Activated CD8-positive, alpha-beta memory T cell treated with anti-CD3 and anti-CD28 coated beads for 36 hours (primary cell): ENCODE results near the gene CDK13. TPM values are rescaled to one million over a fixed set of nuclear protein-coding genes. Genes with fewer than 3 reads are reported as not detected.

ENCODE experiments used
- CTCF ChIA-PET: fragments of 350-600 bp; sonication (Branson Sonifier 250); formaldehyde crosslinking; loops from one replicate; lab custom pipeline; 2021; ENCODE audit warnings: antibody characterized with exemption; lab: Charles Lee
- POLR2A ChIA-PET: fragments of 350-600 bp; sonication (Branson Sonifier 250); formaldehyde crosslinking; loops from one replicate; lab custom pipeline; 2021; ENCODE audit warnings: antibody characterized with exemption; lab: Charles Lee
- total RNA-seq, 2 experiments: library from RNA; stranded (reverse); gene quantifications; one replicate each; pipeline ENCODE4 v1.2.3, GENCODE V29; 2021

The CDK13 gene
- total RNA-seq, 2 experiments from 2014 or later: 35.6 to 38.1 TPM

GRCh38 chr7:39946693-39947092 lies 3.4 kb upstream of the CDK13 start:
- ChIA-PET POLR2A (no interaction called here), CTCF (no interaction called here)

GRCh38 chr7:39948375-39948955 lies 1.6 kb upstream of the CDK13 start:
- ChIA-PET POLR2A (interaction anchor here (0.7 to 2.8 kb wide), 7 partner anchors 79 to 1614 kb away, joined by 3 to 10 read pairs (median 3); partner anchors contain the start of genes MPLKIP and SUGCT), CTCF (interaction anchor here (0.5 to 1.0 kb wide), 4 partner anchors 20 to 188 kb away, joined by 3 to 4 read pairs (median 3); no protein-coding TSS in a partner anchor)

- ChIA-PET POLR2A (interaction anchor here (0.7 to 2.8 kb wide), 8 partner anchors 7 to 1615 kb away, joined by 3 to 10 read pairs (median 5); partner anchors contain the start of genes MPLKIP and SUGCT), CTCF (interaction anchor here (0.5 to 1.3 kb wide), 5 partner anchors 21 to 187 kb away, joined by 3 to 5 read pairs (median 3); no protein-coding TSS in a partner anchor)
Measured at GRCh38 chr7:39948956-39949928, 814 bp upstream of the CDK13 start.

GRCh38 chr7:39950473-39951225 lies 593 bp downstream of the CDK13 start:
- ChIA-PET POLR2A (interaction anchor here (1.0 to 2.8 kb wide), 2 partner anchors 65 to 184 kb away, joined by 4 to 10 read pairs; partner anchors contain the start of genes MPLKIP and SUGCT), CTCF (interaction anchor here (0.8 to 1.3 kb wide), 2 partner anchors 101 to 184 kb away, joined by 3 to 5 read pairs; partner anchors contain the start of genes MPLKIP and SUGCT)

GRCh38 chr7:39951226-39952194 lies 1.5 kb downstream of the CDK13 start:
- ChIA-PET POLR2A (interaction anchor here (0.6 to 2.8 kb wide), 3 partner anchors 47 to 327 kb away, joined by 3 to 10 read pairs (median 4); partner anchors contain the start of genes MPLKIP and SUGCT), CTCF (interaction anchor here (1.0 kb wide), 2 partner anchors 100 to 123 kb away, joined by 3 to 4 read pairs; no protein-coding TSS in a partner anchor)

GRCh38 chr7:39952374-39952773 lies 2.3 kb downstream of the CDK13 start:
- CTCF ChIA-PET: interaction anchor here (1.0 kb wide), 1 partner anchor 122 kb away, joined by 4 read pairs; no protein-coding TSS in a partner anchor
- POLR2A ChIA-PET: interaction anchor here (0.6 kb wide), 1 partner anchor 46 kb away, joined by 3 read pairs; no protein-coding TSS in a partner anchor

- ChIA-PET CTCF (interaction anchor here (1.0 kb wide), 1 partner anchor 121 kb away, joined by 4 read pairs; no protein-coding TSS in a partner anchor), POLR2A (no interaction called here)
Measured at GRCh38 chr7:39952803-39953202, 2.7 kb downstream of the CDK13 start.

GRCh38 chr7:39954694-39955093 lies 4.6 kb downstream of the CDK13 start:
- POLR2A ChIA-PET: interaction anchor here (0.7 kb wide), 1 partner anchor 264 kb away, joined by 4 read pairs; no protein-coding TSS in a partner anchor
- CTCF ChIA-PET: interaction anchor here (0.8 kb wide), 1 partner anchor 98 kb away, joined by 4 read pairs; no protein-coding TSS in a partner anchor

GRCh38 chr7:39958038-39958437 lies 8.0 kb downstream of the CDK13 start:
- CTCF ChIA-PET: interaction anchor here (0.6 kb wide), 1 partner anchor 211 kb away, joined by 3 read pairs; no protein-coding TSS in a partner anchor
- POLR2A ChIA-PET: no interaction called here

- ChIA-PET CTCF (no interaction called here), POLR2A (no interaction called here)
Measured at GRCh38 chr7:39967406-39968161, 17.5 kb downstream of the CDK13 start.

- CTCF ChIA-PET: no interaction called here
- POLR2A ChIA-PET: no interaction called here
Measured at GRCh38 chr7:39969431-39969830, 19.4 kb downstream of the CDK13 start.

- CTCF ChIA-PET: no interaction called here
- POLR2A ChIA-PET: no interaction called here
Measured at GRCh38 chr7:39971924-39972323, 21.9 kb downstream of the CDK13 start.

- POLR2A ChIA-PET: no interaction called here
Measured at GRCh38 chr7:39973801-39974200, 23.7 kb downstream of the CDK13 start.

GRCh38 chr7:39978230-39978934 lies 28.3 kb downstream of the CDK13 start:
- ChIA-PET POLR2A (no interaction called here), CTCF (no interaction called here)

More at GRCh38 chr7:39973801-39974200, 23.7 kb downstream of the CDK13 start:
- CTCF ChIA-PET: interaction anchor here (0.6 kb wide), 1 partner anchor 11 kb away, joined by 3 read pairs; no protein-coding TSS in a partner anchor

GRCh38 chr7:39979406-39980073 lies 29.5 kb downstream of the CDK13 start:
- ChIA-PET CTCF (no interaction called here), POLR2A (no interaction called here)
